Epithelial cell of esophagus (primary cell): Measurements from ENCODE around the gene SAMHD1.

ENCODE experiments used
- DNase-seq: peaks from one replicate; pipeline ENCODE4 v3.0.0; 2010; ENCODE audit warnings: low read depth
- H3K4me3 ChIP-seq: 2 replicates; pipeline ENCODE4 v1.5.1; 2011; ENCODE audit warnings: mild to moderate bottlenecking, low read length, control low read depth
- TF ChIP-seq, protein P1 (sequence below): IDR thresholded peaks from 2 replicates; pipeline ENCODE4 v1.5.1; 2011; ENCODE audit warnings: low read depth, mild to moderate bottlenecking, low read length, control low read depth, inconsistent platforms; ENCODE audit not compliant: insufficient read depth; ENCODE audit errors: missing control alignments

The SAMHD1 gene

DNA sequence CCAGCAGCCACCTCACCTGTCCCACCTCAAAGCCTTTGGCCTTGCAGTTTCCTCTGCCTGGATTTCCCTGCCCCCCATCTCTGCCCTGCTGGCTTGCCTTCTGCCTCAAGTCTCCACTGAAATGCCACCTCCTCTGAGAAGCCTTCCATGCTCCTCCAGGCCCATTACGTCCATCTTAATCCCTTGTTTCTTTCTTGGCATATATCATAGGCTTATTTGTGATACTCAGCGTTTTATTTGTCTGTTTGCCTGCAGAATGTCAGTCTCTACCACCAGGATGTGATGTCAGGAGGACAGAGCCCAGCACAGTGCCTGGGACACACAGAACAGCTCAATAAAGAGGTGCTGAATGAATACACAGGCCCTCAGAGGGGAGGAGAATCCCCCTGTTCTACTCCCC, 100.0 kb downstream of the SAMHD1 start:
- no peak for DNase-seq
- H3K4me3 ChIP-seq = no peak overlapping the region
- TF ChIP-seq, protein P1, sequence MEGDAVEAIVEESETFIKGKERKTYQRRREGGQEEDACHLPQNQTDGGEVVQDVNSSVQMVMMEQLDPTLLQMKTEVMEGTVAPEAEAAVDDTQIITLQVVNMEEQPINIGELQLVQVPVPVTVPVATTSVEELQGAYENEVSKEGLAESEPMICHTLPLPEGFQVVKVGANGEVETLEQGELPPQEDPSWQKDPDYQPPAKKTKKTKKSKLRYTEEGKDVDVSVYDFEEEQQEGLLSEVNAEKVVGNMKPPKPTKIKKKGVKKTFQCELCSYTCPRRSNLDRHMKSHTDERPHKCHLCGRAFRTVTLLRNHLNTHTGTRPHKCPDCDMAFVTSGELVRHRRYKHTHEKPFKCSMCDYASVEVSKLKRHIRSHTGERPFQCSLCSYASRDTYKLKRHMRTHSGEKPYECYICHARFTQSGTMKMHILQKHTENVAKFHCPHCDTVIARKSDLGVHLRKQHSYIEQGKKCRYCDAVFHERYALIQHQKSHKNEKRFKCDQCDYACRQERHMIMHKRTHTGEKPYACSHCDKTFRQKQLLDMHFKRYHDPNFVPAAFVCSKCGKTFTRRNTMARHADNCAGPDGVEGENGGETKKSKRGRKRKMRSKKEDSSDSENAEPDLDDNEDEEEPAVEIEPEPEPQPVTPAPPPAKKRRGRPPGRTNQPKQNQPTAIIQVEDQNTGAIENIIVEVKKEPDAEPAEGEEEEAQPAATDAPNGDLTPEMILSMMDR = no peak

- DNase-seq = no peak
- no peak overlapping the region for H3K4me3 ChIP-seq
- TF ChIP-seq, protein P1 = no peak
These were observed 100.7 kb downstream of the SAMHD1 start for GRCh38 chr20:36850759-36851158.

GRCh38 chr20:36849333-36850065, 102.0 kb downstream of the SAMHD1 start:
- no peak for DNase-seq
- no peak overlapping the region for H3K4me3 ChIP-seq
- TF ChIP-seq, protein P1 = no peak

- no peak for DNase-seq
- TF ChIP-seq, protein P1 = no peak
- H3K4me3 ChIP-seq = no peak overlapping the region
These were observed 102.8 kb downstream of the SAMHD1 start for GRCh38 chr20:36848677-36849076.

GRCh38 chr20:36848078-36848660, 103.3 kb downstream of the SAMHD1 start:
- peak; percentile 61 for DNase-seq
- TF ChIP-seq, protein P1 = no peak
- no peak overlapping the region for H3K4me3 ChIP-seq

DNA sequence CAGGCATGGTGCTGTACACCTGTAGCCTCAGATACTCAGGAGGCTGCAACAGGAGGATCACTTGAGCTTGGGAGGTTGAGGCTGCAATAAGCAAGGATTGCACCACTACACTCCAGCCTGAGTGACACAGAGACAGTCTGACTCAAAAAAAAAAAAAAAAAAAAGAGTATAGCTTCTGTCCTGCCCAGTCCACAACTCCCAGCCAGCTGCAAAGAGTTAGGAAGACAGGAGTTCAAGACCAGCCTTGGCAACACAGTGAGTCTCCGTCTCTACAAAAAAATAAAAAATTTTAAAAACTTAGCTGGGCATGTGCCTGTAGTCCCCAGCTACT, 103.8 kb downstream of the SAMHD1 start:
- DNase-seq = peak; percentile 64
- TF ChIP-seq, protein P1 = no peak
- H3K4me3 ChIP-seq = no peak overlapping the region
